ENCODE measurements around the gene ACVRL1. TPM values are rescaled to one million over a fixed set of nuclear protein-coding genes. Genes with fewer than 3 reads are reported as not detected.
A peak's percentile ranks its signal among the peaks of the same experiment; 100 is the strongest.

The ACVRL1 gene
- polyA plus RNA-seq, 3 donors: 33.6 to 37.1 (median 34.3) TPM

- DNase-seq: no peak
Observed at GRCh38 chr12:51938726-51939125, 31.4 kb downstream of the ACVRL1 start.

- no peak for DNase-seq
Observed at GRCh38 chr12:51941011-51941581, 33.8 kb downstream of the ACVRL1 start.

GRCh38 chr12:51941604-51942003 is 34.3 kb downstream of the ACVRL1 start:
- no peak for DNase-seq

GRCh38 chr12:51942056-51942455 is 34.8 kb downstream of the ACVRL1 start:
- no peak for DNase-seq

- DNase-seq: no peak
Observed at GRCh38 chr12:51942501-51943000, 35.2 kb downstream of the ACVRL1 start.

- DNase-seq: no peak
Observed at GRCh38 chr12:51943346-51943745, 36.0 kb downstream of the ACVRL1 start.

- no peak for DNase-seq
Observed at GRCh38 chr12:51944608-51945233, 37.4 kb downstream of the ACVRL1 start.

- DNase-seq: no peak
Observed at GRCh38 chr12:51947246-51947996, 40.1 kb downstream of the ACVRL1 start.

GRCh38 chr12:51948066-51948465 is 40.8 kb downstream of the ACVRL1 start:
- no peak for DNase-seq

GRCh38 chr12:51949342-51950030 is 42.2 kb downstream of the ACVRL1 start:
- DNase-seq: no peak

- DNase-seq: no peak
Observed at GRCh38 chr12:51950682-51951198, 43.4 kb downstream of the ACVRL1 start.

GRCh38 chr12:51951199-51951842 is 44.0 kb downstream of the ACVRL1 start, which contains the start of gene ACVR1B:
ACVR1B (plus strand) TSS chr12:51951699; CDS start chr12:51951744, 45 bp downstream.
- DNase-seq: peak; percentile 83

GRCh38 chr12:51951843-51952722 is 44.8 kb downstream of the ACVRL1 start:
- no peak for DNase-seq

- DNase-seq: no peak
Observed at GRCh38 chr12:51953089-51953488, 45.8 kb downstream of the ACVRL1 start.

GRCh38 chr12:51953864-51954263 is 46.6 kb downstream of the ACVRL1 start:
- no peak for DNase-seq

GRCh38 chr12:51954561-51955361 is 47.5 kb downstream of the ACVRL1 start:
- DNase-seq: no peak

GRCh38 chr12:51955702-51956101 is 48.4 kb downstream of the ACVRL1 start:
- DNase-seq: no peak

- DNase-seq: no peak
Observed at GRCh38 chr12:51958542-51958941, 51.2 kb downstream of the ACVRL1 start.

GRCh38 chr12:51959211-51959610 is 51.9 kb downstream of the ACVRL1 start:
- DNase-seq: no peak

- DNase-seq: no peak
Observed at GRCh38 chr12:51959921-51960320, 52.6 kb downstream of the ACVRL1 start.
